ENCODE measurements around the gene KIAA1755. TPM values are rescaled to one million over a fixed set of nuclear protein-coding genes. Genes with fewer than 3 reads are reported as not detected.

Gene KIAA1755
- total RNA-seq, 1 experiment from 2014 or later: 0.17 TPM

GRCh38 chr20:38267296-38267695 is 6.8 kb upstream of the KIAA1755 start:
- no CpG with 5 or more reads among the region's 2 CpGs for WGBS (ENCODE audit: extremely low coverage, insufficient read length, low lambda C conversion rate)
- H3K27ac ChIP-seq (ENCODE audit: insufficient read length, low read depth, low read length): no peak overlapping the region
- H3K4ac ChIP-seq (ENCODE audit: low read depth, low read length): no peak overlapping the region
- H4K91ac ChIP-seq (ENCODE audit: insufficient read length, low read depth, low read length): no peak overlapping the region
- H2AK5ac ChIP-seq (ENCODE audit: insufficient read length, low read length): no peak overlapping the region
- no peak overlapping the region for H2BK5ac ChIP-seq (ENCODE audit: insufficient read length, low read length)
- no peak overlapping the region for H3K4me3 Mint-ChIP-seq
- H3K27me3 Mint-ChIP-seq (ENCODE audit: low read depth): peaks cover 40% of the 10 kb centered on the region
- H3K4me2 ChIP-seq (ENCODE audit: insufficient read depth, insufficient read length, low read length): no peak overlapping the region
- H3K4me1 Mint-ChIP-seq: no peaks in the 10 kb centered on the region
- H3K14ac ChIP-seq (ENCODE audit: insufficient read depth, low read length): no peak overlapping the region
- H3K4me1 ChIP-seq (ENCODE audit: insufficient read depth, low read length): no peaks in the 10 kb centered on the region
- H3K27me3 ChIP-seq (ENCODE audit: insufficient read depth, low read length): no peaks in the 10 kb centered on the region
- TF ChIP-seq CTCF (conservative IDR thresholded peaks at IDR 0.05): no peak
- H2BK15ac ChIP-seq (ENCODE audit: low read depth, low read length): no peak overlapping the region
- H3T11ph ChIP-seq (ENCODE audit: low read length): no peak overlapping the region
- H2BK12ac ChIP-seq (ENCODE audit: insufficient read length, low read depth, low read length): no peak overlapping the region
- no peaks in the 10 kb centered on the region for H3K79me2 ChIP-seq (ENCODE audit: insufficient read depth, low read length)
- no peaks in the 10 kb centered on the region for H3K79me1 ChIP-seq (ENCODE audit: insufficient read depth, low read depth, low read length, poor library complexity, severe bottlenecking)
- H2AFZ ChIP-seq (ENCODE audit: low read length): no peak overlapping the region
- no peak for DNase-seq
- no peak overlapping the region for H3K9ac ChIP-seq (ENCODE audit: extremely low read depth, insufficient read length, low read length)
- H3K27ac Mint-ChIP-seq: no peak overlapping the region
- no peaks in the 10 kb centered on the region for H3K9me3 ChIP-seq (ENCODE audit: control insufficient read depth, low read depth, low read length)
- H4K8ac ChIP-seq (replicated peaks; ENCODE audit: insufficient read length, low read depth, low read length): no peak overlapping the region
- no peaks in the 10 kb centered on the region for H4K20me1 ChIP-seq (ENCODE audit: control insufficient read depth, insufficient read depth, insufficient read length)
- H4K5ac ChIP-seq (ENCODE audit: insufficient read length, low read depth, low read length): no peak overlapping the region
- H3K23ac ChIP-seq (ENCODE audit: insufficient read length, low read depth, low read length): no peak overlapping the region
- no peaks in the 10 kb centered on the region for H3K23me2 ChIP-seq (ENCODE audit: insufficient read length, low read depth, low read length, poor library complexity, severe bottlenecking)
- no peak overlapping the region for H3K56ac ChIP-seq (ENCODE audit: insufficient read length, low read depth, low read length)
- peaks cover 0 to 3% of the 10 kb centered on the region in 2 experiments; a peak in 1 of 5 replicates for H3K9me3 Mint-ChIP-seq
- H3K36me3 Mint-ChIP-seq (ENCODE audit: insufficient read depth in 1 of 3, low read depth in 3 of 3): peaks cover 0 to 2% (median 0%) of the 10 kb centered on the region in 3 experiments; a peak in 1 of 7 replicates
- no peak overlapping the region for H2BK20ac ChIP-seq (ENCODE audit: low read depth, low read length, poor library complexity, severe bottlenecking)
- H3K18ac ChIP-seq (ENCODE audit: insufficient read length, low read depth, low read length): no peak overlapping the region
- no peak overlapping the region for H2BK120ac ChIP-seq (ENCODE audit: low read depth, low read length, poor library complexity, severe bottlenecking)

Measured in H9 (cell line).